GM13976 (cell line): ENCODE results near the gene MAFB.

Experiments used
- DNase-seq: peaks from one replicate; pipeline ENCODE4 v3.0.0; 2012; ENCODE audit warnings: low spot score
- in situ Hi-C: fragments of 300-500 bp; cut with MboI; formaldehyde crosslinking; loops from one replicate; pipeline ENCODE4 v1.12.0; 2022; ENCODE audit warnings: low sequenced_read_pairs, mixed read lengths, inconsistent platforms; ENCODE audit not compliant: unreplicated experiment
- TF ChIP-seq, protein P1 (sequence below): IDR thresholded peaks from 2 replicates; pipeline ENCODE4 v1.5.1; 2012; ENCODE audit warnings: borderline replicate concordance, mild to moderate bottlenecking; ENCODE audit not compliant: insufficient read depth; ENCODE audit errors: extremely low read depth, missing control alignments, control extremely low read depth

The MAFB gene

DNA sequence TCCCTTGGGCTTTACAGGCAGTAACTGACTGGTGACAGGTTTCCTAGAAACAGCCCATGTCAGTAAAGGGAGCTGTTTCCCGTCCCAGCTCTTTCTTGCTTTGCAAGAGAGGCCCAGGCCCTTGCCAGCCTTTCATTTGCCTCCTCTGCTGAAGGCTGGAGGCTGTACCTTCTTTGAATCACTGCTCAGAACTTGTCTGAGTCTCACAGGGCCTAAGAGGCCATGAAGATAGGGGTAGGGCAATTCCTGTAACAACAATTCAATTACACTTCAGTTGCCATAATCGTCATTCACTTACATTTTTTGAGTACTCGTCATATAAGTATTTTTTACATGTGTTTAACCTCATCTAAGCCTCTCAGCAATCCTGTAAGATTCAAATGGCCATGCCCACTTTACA is 25.9 kb upstream of the MAFB start:
- DNase-seq: no peak
- in situ Hi-C loops: no loop called here
- TF ChIP-seq, protein P1, sequence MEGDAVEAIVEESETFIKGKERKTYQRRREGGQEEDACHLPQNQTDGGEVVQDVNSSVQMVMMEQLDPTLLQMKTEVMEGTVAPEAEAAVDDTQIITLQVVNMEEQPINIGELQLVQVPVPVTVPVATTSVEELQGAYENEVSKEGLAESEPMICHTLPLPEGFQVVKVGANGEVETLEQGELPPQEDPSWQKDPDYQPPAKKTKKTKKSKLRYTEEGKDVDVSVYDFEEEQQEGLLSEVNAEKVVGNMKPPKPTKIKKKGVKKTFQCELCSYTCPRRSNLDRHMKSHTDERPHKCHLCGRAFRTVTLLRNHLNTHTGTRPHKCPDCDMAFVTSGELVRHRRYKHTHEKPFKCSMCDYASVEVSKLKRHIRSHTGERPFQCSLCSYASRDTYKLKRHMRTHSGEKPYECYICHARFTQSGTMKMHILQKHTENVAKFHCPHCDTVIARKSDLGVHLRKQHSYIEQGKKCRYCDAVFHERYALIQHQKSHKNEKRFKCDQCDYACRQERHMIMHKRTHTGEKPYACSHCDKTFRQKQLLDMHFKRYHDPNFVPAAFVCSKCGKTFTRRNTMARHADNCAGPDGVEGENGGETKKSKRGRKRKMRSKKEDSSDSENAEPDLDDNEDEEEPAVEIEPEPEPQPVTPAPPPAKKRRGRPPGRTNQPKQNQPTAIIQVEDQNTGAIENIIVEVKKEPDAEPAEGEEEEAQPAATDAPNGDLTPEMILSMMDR: no peak

DNA sequence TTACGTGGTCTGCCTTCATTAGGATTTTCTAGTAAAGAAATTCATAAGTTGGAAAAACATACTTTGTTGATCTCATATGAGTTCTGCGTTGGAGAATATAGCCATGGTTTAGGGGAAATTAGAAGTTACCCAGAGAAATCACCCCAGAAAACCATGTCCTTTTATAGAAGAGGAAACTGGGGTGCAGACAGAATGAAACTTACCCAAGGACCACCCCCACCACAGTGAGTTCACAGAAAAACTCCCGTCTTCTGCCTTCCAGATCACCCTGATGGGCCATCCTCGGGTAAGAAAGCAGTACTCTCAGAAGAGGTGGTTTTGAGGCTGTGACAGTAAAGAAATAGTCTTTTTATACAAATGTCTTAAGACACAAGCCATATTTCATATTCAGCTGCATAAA is 25.1 kb upstream of the MAFB start:
- TF ChIP-seq, protein P1: no peak

DNA sequence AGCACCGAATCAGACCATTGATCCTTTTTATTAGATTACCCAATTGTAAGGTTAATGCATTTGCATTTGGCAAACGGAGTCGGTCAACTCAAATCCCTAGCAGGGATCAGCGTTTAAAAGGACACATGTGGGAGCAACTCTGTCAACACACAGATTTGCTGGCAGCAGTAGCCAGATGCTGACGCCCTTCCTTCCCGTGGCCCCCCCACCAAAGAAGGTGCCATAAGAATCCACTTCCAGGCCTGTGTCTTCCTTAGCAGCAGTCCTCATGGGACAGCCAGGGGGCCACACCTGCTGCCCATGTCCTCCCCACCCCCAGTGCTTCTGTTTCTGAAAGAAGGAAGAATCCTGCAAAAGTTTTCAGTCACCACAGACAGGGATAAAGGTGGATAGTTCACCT is 24.5 kb upstream of the MAFB start:
- in situ Hi-C loops: no loop called here
- DNase-seq: no peak
- TF ChIP-seq, protein P1: no peak

More for the DNA sequence above, 25.1 kb upstream of the MAFB start:
- in situ Hi-C loops: no loop called here
- DNase-seq: peak; percentile 41

DNA sequence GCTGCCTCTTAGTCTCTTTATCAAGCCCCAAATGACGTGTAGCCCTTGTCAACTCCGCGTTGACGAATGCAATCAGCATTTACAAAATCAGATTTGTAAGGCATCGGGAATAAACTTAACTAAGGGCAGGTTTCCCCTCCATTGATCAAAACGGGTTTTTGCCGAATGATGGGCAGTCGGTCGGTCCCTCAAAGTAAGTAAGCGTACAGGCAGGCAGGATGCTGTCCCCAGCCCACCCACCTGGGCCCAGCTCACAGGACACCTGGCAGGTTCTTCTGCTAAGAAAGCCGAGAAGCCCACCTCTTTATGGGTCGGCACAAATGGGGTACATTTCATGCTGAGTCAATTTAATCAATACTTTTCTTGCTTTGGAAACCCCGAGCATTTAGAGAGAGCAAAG is 22.0 kb upstream of the MAFB start:
- in situ Hi-C loops: no loop called here
- TF ChIP-seq, protein P1: no peak
- no peak for DNase-seq

DNA sequence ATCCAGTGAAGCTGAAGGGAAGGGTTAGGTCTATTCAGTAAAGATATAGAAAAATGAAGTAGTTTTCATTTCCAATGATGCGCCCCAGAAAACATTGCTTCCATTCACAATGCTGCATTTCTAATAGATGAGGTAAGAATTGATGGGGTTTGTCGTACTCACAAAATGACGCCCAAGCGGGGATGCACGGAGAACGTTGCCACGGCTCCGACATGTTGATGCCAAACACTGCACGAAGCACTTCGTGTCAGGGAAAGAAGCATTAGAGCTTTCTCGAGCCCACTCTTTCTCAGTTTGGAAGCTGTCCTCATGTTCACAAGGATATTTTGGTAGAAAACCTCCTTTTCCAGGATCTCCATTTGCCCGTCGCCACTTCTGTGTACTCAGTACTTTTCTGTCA is 21.6 kb upstream of the MAFB start:
- in situ Hi-C loops: no loop called here
- no peak for DNase-seq
- TF ChIP-seq, protein P1: no peak

DNA sequence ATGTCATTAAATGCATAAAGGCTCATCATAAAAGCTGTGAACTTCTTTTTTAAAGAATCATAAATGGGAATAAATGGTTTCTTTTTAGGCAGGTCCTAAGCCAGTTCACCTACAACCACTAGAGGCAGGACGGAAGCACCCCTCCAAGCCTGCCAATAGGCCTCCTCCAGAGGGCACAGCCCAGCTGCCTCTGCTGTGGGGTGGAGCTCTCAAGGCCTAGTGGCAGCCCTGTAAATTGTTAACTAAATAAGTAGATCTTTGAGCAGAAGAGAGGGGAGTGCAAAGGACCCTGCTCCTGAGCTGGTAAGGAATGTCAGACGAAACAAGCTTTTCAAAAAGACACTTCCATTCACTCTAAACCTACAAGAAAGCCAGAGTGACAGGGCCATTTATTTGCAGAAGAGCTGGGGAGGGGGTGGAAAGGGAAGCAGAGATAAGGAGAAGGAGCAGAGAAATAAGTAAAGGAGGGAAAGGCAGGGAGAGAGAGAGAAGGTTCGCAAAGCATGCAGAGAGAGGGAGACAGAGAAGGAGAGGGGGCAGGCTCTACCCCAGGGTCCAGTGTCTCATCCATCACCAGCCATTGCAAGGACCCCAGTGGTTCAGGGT is 18.0 kb upstream of the MAFB start:
- TF ChIP-seq, protein P1: no peak
- no peak for DNase-seq
- in situ Hi-C loops: no loop called here
